ENCODE results near the gene ADGRD1. TPM values are rescaled to one million over a fixed set of nuclear protein-coding genes. Genes with fewer than 3 reads are reported as not detected.

ADGRD1 gene
- total and polyA plus RNA-seq, 5 donors from 2014 or later = 0.56 TPM; not detected in 4

GRCh38 chr12:130988751-130989150, 35.0 kb downstream of the ADGRD1 start:
- Mint-ChIP-seq H3K4me3 (no peak overlapping the region), H3K36me3 (no peaks in the 10 kb centered on the region), H3K9me3 (peaks cover 0 to 3% (median 0%) of the 10 kb centered on the region in 7 donors), H3K4me1 (peaks cover 0 to 7% (median 0%) of the 10 kb centered on the region in 4 donors), H3K27me3 (peaks cover 12% of the 10 kb centered on the region), H3K27ac (no peak overlapping the region)
- Histone ChIP-seq H3K36me3 (ENCODE audit: control insufficient read depth, insufficient read depth, low read length) (no peaks in the 10 kb centered on the region), H3K27me3 (ENCODE audit: control insufficient read depth, insufficient read depth, low read length) (no peaks in the 10 kb centered on the region), H3K4me3 (ENCODE audit: low read depth, low read length) (no peak overlapping the region), H3K9me3 (ENCODE audit: control insufficient read depth in 2 of 2, low read length in 2 of 2) (no peaks in the 10 kb centered on the region), H3K4me1 (ENCODE audit: control insufficient read depth, insufficient read depth, low read length, poor library complexity, severe bottlenecking) (no peaks in the 10 kb centered on the region), H3K27ac (ENCODE audit: insufficient read depth, low read length, poor library complexity, severe bottlenecking) (no peak overlapping the region)
- DNase-seq (no peak), ATAC-seq (ENCODE audit: low read depth in 2 of 2) (no peak)

- Mint-ChIP-seq H3K9me3 (peaks cover 0 to 3% (median 0%) of the 10 kb centered on the region in 7 donors), H3K4me1 (peaks cover 0 to 7% (median 0%) of the 10 kb centered on the region in 4 donors), H3K27ac (no peak overlapping the region), H3K36me3 (no peaks in the 10 kb centered on the region), H3K27me3 (peaks cover 12% of the 10 kb centered on the region), H3K4me3 (no peak overlapping the region)
- Histone ChIP-seq H3K4me3 (ENCODE audit: low read depth, low read length) (no peak overlapping the region), H3K27ac (ENCODE audit: insufficient read depth, low read length, poor library complexity, severe bottlenecking) (no peak overlapping the region), H3K9me3 (ENCODE audit: control insufficient read depth in 2 of 2, low read length in 2 of 2) (no peaks in the 10 kb centered on the region), H3K36me3 (ENCODE audit: control insufficient read depth, insufficient read depth, low read length) (no peaks in the 10 kb centered on the region), H3K4me1 (ENCODE audit: control insufficient read depth, insufficient read depth, low read length, poor library complexity, severe bottlenecking) (no peaks in the 10 kb centered on the region), H3K27me3 (ENCODE audit: control insufficient read depth, insufficient read depth, low read length) (no peaks in the 10 kb centered on the region)
- DNase-seq (no peak), ATAC-seq (ENCODE audit: low read depth in 2 of 2) (no peak)
Observed at GRCh38 chr12:130989391-130989790, 35.7 kb downstream of the ADGRD1 start.

DNA sequence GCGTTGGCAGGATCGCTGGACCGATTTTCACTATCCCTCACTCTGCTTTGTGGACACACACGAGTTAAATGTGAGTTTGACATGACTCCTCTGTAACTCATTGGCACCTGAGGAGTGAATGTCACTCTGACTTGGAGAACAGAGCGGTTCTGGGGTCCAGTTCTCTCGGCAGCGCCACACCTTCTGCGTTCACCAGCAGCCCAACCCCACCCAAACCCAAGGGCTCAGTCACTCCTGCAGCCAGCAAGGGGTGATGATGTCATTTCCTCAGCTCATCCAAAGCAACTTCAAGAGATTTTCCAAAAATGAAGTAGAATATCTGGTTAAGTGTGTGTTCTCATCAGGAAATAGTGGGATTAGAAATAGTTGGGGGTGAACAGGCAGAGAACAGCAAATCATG, 36.3 kb downstream of the ADGRD1 start:
- DNase-seq (no peak), ATAC-seq (ENCODE audit: low read depth in 2 of 2) (no peak)
- H3K36me3 ChIP-seq (ENCODE audit: control insufficient read depth, insufficient read depth, low read length) = no peaks in the 10 kb centered on the region
- no peak overlapping the region for H3K4me3 ChIP-seq (ENCODE audit: low read depth, low read length)
- Mint-ChIP-seq H3K27ac (no peak overlapping the region), H3K36me3 (no peaks in the 10 kb centered on the region), H3K9me3 (peaks cover 0 to 3% (median 0%) of the 10 kb centered on the region in 7 donors), H3K4me3 (no peak overlapping the region), H3K27me3 (peaks cover 12% of the 10 kb centered on the region), H3K4me1 (peaks cover 0 to 7% (median 0%) of the 10 kb centered on the region in 4 donors)
- no peaks in the 10 kb centered on the region for H3K4me1 ChIP-seq (ENCODE audit: control insufficient read depth, insufficient read depth, low read length, poor library complexity, severe bottlenecking)
- H3K9me3 ChIP-seq (ENCODE audit: control insufficient read depth in 2 of 2, low read length in 2 of 2) = no peaks in the 10 kb centered on the region
- H3K27ac ChIP-seq (ENCODE audit: insufficient read depth, low read length, poor library complexity, severe bottlenecking) = no peak overlapping the region
- H3K27me3 ChIP-seq (ENCODE audit: control insufficient read depth, insufficient read depth, low read length) = no peaks in the 10 kb centered on the region

GRCh38 chr12:130992448-130992847, 38.7 kb downstream of the ADGRD1 start:
- H3K9me3 ChIP-seq (ENCODE audit: control insufficient read depth in 2 of 2, low read length in 2 of 2) = no peaks in the 10 kb centered on the region
- Mint-ChIP-seq H3K4me3 (no peak overlapping the region), H3K36me3 (no peaks in the 10 kb centered on the region), H3K27ac (no peak overlapping the region), H3K9me3 (peaks cover 0 to 3% (median 0%) of the 10 kb centered on the region in 7 donors), H3K27me3 (peaks cover 12% of the 10 kb centered on the region), H3K4me1 (peaks cover 0 to 7% (median 0%) of the 10 kb centered on the region in 4 donors)
- H3K27me3 ChIP-seq (ENCODE audit: control insufficient read depth, insufficient read depth, low read length) = no peaks in the 10 kb centered on the region
- no peak overlapping the region for H3K27ac ChIP-seq (ENCODE audit: insufficient read depth, low read length, poor library complexity, severe bottlenecking)
- no peaks in the 10 kb centered on the region for H3K4me1 ChIP-seq (ENCODE audit: control insufficient read depth, insufficient read depth, low read length, poor library complexity, severe bottlenecking)
- no peak overlapping the region for H3K4me3 ChIP-seq (ENCODE audit: low read depth, low read length)
- ATAC-seq (ENCODE audit: low read depth in 2 of 2) (no peak), DNase-seq (no peak)
- no peaks in the 10 kb centered on the region for H3K36me3 ChIP-seq (ENCODE audit: control insufficient read depth, insufficient read depth, low read length)

- peaks cover 9% of the 10 kb centered on the region for H3K27me3 Mint-ChIP-seq
Observed at GRCh38 chr12:130992979-130993538, 39.4 kb downstream of the ADGRD1 start.

GRCh38 chr12:130993759-130994670, 40.3 kb downstream of the ADGRD1 start:
- Histone ChIP-seq H3K9me3 (ENCODE audit: control insufficient read depth in 2 of 2, low read length in 2 of 2) (no peaks in the 10 kb centered on the region), H3K36me3 (ENCODE audit: control insufficient read depth, insufficient read depth, low read length) (no peaks in the 10 kb centered on the region), H3K27me3 (ENCODE audit: control insufficient read depth, insufficient read depth, low read length) (no peaks in the 10 kb centered on the region), H3K4me3 (ENCODE audit: low read depth, low read length) (no peak overlapping the region), H3K4me1 (ENCODE audit: control insufficient read depth, insufficient read depth, low read length, poor library complexity, severe bottlenecking) (no peaks in the 10 kb centered on the region), H3K27ac (ENCODE audit: insufficient read depth, low read length, poor library complexity, severe bottlenecking) (no peak overlapping the region)
- Mint-ChIP-seq H3K4me3 (no peak overlapping the region), H3K36me3 (no peaks in the 10 kb centered on the region), H3K27ac (no peak overlapping the region), H3K27me3 (peaks cover 7% of the 10 kb centered on the region), H3K4me1 (peaks cover 0 to 7% (median 0%) of the 10 kb centered on the region in 4 donors), H3K9me3 (peaks cover 0 to 4% (median 0%) of the 10 kb centered on the region in 7 donors)
- no peak for ATAC-seq (ENCODE audit: low read depth in 2 of 2)
- DNase-seq = no peak

More at GRCh38 chr12:130992979-130993538, 39.4 kb downstream of the ADGRD1 start:
- Histone ChIP-seq H3K27me3 (ENCODE audit: control insufficient read depth, insufficient read depth, low read length) (no peaks in the 10 kb centered on the region), H3K9me3 (ENCODE audit: control insufficient read depth in 2 of 2, low read length in 2 of 2) (no peaks in the 10 kb centered on the region), H3K4me1 (ENCODE audit: control insufficient read depth, insufficient read depth, low read length, poor library complexity, severe bottlenecking) (no peaks in the 10 kb centered on the region), H3K4me3 (ENCODE audit: low read depth, low read length) (no peak overlapping the region), H3K36me3 (ENCODE audit: control insufficient read depth, insufficient read depth, low read length) (no peaks in the 10 kb centered on the region), H3K27ac (ENCODE audit: insufficient read depth, low read length, poor library complexity, severe bottlenecking) (no peak overlapping the region)
- H3K27ac Mint-ChIP-seq = no peak overlapping the region
- ATAC-seq (ENCODE audit: low read depth in 2 of 2) = no peak
- no peak overlapping the region for H3K4me3 Mint-ChIP-seq
- H3K36me3 Mint-ChIP-seq = no peaks in the 10 kb centered on the region
- no peak for DNase-seq
- peaks cover 0 to 3% (median 0%) of the 10 kb centered on the region in 7 donors for H3K9me3 Mint-ChIP-seq
- peaks cover 0 to 7% (median 0%) of the 10 kb centered on the region in 4 donors for H3K4me1 Mint-ChIP-seq

DNA sequence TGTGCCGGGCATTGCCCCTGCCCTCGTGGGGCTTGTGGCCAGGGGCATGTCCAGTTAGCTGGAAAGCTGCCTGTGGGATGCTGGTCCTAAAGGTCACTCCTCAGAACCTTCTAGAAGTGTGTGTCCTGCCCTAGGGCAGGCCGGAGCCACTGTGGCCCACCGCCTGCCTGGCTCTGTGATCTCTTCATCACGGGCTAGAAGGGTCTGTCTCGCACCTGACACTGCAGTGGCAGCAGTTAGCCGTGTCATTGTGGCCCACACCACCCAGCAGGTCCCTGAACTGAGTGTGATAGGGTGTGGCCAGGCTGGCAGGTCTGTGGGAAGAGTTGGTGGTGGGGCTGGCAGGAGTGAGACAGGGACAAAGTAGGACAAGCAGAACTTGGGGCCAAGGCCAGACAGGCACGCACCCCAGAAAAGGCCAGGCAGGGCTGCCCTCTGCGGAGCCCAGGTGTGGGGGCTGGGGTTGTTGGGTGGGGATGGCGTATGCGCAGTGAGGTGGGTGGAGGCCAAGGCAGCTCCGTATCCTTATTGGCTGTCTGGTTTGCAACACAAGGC, 41.2 kb downstream of the ADGRD1 start:
- H3K4me1 ChIP-seq (ENCODE audit: control insufficient read depth, insufficient read depth, low read length, poor library complexity, severe bottlenecking) = no peaks in the 10 kb centered on the region
- peaks cover 0 to 4% (median 0%) of the 10 kb centered on the region in 7 donors for H3K9me3 Mint-ChIP-seq
- no peaks in the 10 kb centered on the region for H3K36me3 ChIP-seq (ENCODE audit: control insufficient read depth, insufficient read depth, low read length)
- H3K27ac Mint-ChIP-seq = no peak overlapping the region
- H3K4me3 Mint-ChIP-seq = no peak overlapping the region
- H3K27me3 Mint-ChIP-seq = peaks cover 7% of the 10 kb centered on the region
- H3K27me3 ChIP-seq (ENCODE audit: control insufficient read depth, insufficient read depth, low read length) = no peaks in the 10 kb centered on the region
- DNase-seq (no peak), ATAC-seq (ENCODE audit: low read depth in 2 of 2) (no peak)
- peaks cover 0 to 7% (median 0%) of the 10 kb centered on the region in 4 donors for H3K4me1 Mint-ChIP-seq
- H3K27ac ChIP-seq (ENCODE audit: insufficient read depth, low read length, poor library complexity, severe bottlenecking) = no peak overlapping the region
- no peak overlapping the region for H3K4me3 ChIP-seq (ENCODE audit: low read depth, low read length)
- no peaks in the 10 kb centered on the region for H3K9me3 ChIP-seq (ENCODE audit: control insufficient read depth in 2 of 2, low read length in 2 of 2)
- H3K36me3 Mint-ChIP-seq = no peaks in the 10 kb centered on the region
